H1 (cell line): ENCODE measurements around the gene IQCN. TPM values are rescaled to one million over a fixed set of nuclear protein-coding genes. Genes with fewer than 3 reads are reported as not detected.

ENCODE experiments used
- CTCF ChIA-PET: fragments of 300-600 bp; sonication (Branson Sonifier 250); formaldehyde crosslinking; loops from one replicate; lab custom pipeline; 2021; ENCODE audit not compliant: partially characterized antibody; lab: Charles Lee
- POLR2A ChIA-PET: fragments of 300-600 bp; sonication (Branson Sonifier 250); formaldehyde crosslinking; loops from one replicate; lab custom pipeline; 2021; ENCODE audit warnings: inconsistent platforms; ENCODE audit not compliant: partially characterized antibody; lab: Charles Lee
- DNase-seq, 2 experiments: peaks; one replicate each; pipeline versions ENCODE4 v3.0.0 to v3.0.0-alpha.2; 2010 to 2022; ENCODE audit warnings: low spot score in 2 of 2, low read depth in 1 of 2, mixed read lengths in 1 of 2
- FAIRE-seq: peaks from 2 replicates; lab custom pipeline; 2011; peaks lifted over from hg19 to GRCh38; lab: Jason Lieb, UNC
- H2AFZ ChIP-seq: 2 replicates; pipeline ENCODE4 v1.8.1; 2012; ENCODE audit warnings: low read length, inconsistent platforms
- H2AK5ac ChIP-seq: 2 replicates; pipeline ENCODE4 v1.6.1; 2013; ENCODE audit warnings: low read depth, low read length
- H2BK120ac ChIP-seq: replicated peaks from 2 replicates; pipeline ENCODE3; 2013; ENCODE audit warnings: low read depth, low read length, inconsistent platforms
- H2BK12ac ChIP-seq: 2 replicates; pipeline ENCODE4 v1.6.1; 2013; ENCODE audit warnings: low read depth, low read length
- H2BK15ac ChIP-seq: 2 replicates; pipeline ENCODE4 v1.6.1; 2013; ENCODE audit warnings: low read length
- H2BK20ac ChIP-seq: 2 replicates; pipeline ENCODE4 v1.6.1; 2013; ENCODE audit warnings: low read length
- H2BK5ac ChIP-seq: 2 replicates; pipeline ENCODE4 v1.6.1; 2013; ENCODE audit warnings: low read depth, low read length
- H3K14ac ChIP-seq: 2 replicates; pipeline ENCODE4 v1.6.1; 2013; ENCODE audit warnings: inconsistent platforms; ENCODE audit not compliant: insufficient read length
- H3K18ac ChIP-seq: 2 replicates; pipeline ENCODE4 v1.6.1; 2013; ENCODE audit warnings: low read length; ENCODE audit errors: extremely low read depth
- H3K23ac ChIP-seq: 2 replicates; pipeline ENCODE4 v1.6.1; 2013; ENCODE audit warnings: inconsistent platforms; ENCODE audit not compliant: insufficient read length
- H3K23me2 ChIP-seq: 2 replicates; pipeline ENCODE4 v1.6.1; 2013; ENCODE audit warnings: low read depth, low read length
- H3K27ac ChIP-seq: 2 replicates; pipeline ENCODE4 v1.6.1; 2011; ENCODE audit warnings: low read depth, low read length, inconsistent platforms
- H3K27me3 ChIP-seq, 4 experiments: replicated peaks in 1 of 4; 1 replicate in 1 of 4; 2 replicates in 3 of 4; pipeline versions ENCODE4 v1.6.1 to v1.8.1; 2011 to 2013; ENCODE audit warnings: low read length in 3 of 4, mild to moderate bottlenecking in 3 of 4, inconsistent platforms in 2 of 4, mixed read lengths in 2 of 4, moderate library complexity in 1 of 4; ENCODE audit not compliant: control insufficient read depth in 3 of 4, insufficient read depth in 3 of 4; ENCODE audit errors: extremely low read depth in 1 of 4
- H3K36me3 ChIP-seq, 4 experiments: 2 replicates each; pipeline versions ENCODE4 v1.6.1 to v1.8.1; 2011 to 2013; ENCODE audit warnings: mild to moderate bottlenecking in 4 of 4, low read length in 3 of 4, moderate library complexity in 2 of 4, control low read depth in 1 of 4, inconsistent platforms in 1 of 4; ENCODE audit not compliant: insufficient read depth in 4 of 4, control insufficient read depth in 2 of 4
- H3K4ac ChIP-seq: replicated peaks from 2 replicates; pipeline ENCODE3; 2013; ENCODE audit warnings: low read length, low read depth, mixed read lengths, inconsistent platforms; ENCODE audit not compliant: insufficient read length
- H3K4me1 ChIP-seq, 4 experiments: replicated peaks in 1 of 4; 1 replicate in 1 of 4; 2 replicates in 3 of 4; pipeline versions ENCODE4 v1.6.1 to v1.8.1; 2011 to 2013; ENCODE audit warnings: low read length in 3 of 4, inconsistent platforms in 2 of 4, mixed read lengths in 1 of 4; ENCODE audit not compliant: insufficient read depth in 4 of 4, control insufficient read depth in 3 of 4
- H3K4me2 ChIP-seq, 2 experiments: 2 replicates each; pipeline versions ENCODE4 v1.6.1 to v1.8.1; 2011 to 2013; ENCODE audit warnings: low read depth in 2 of 2, low read length in 2 of 2, control low read depth in 1 of 2, inconsistent platforms in 1 of 2, mild to moderate bottlenecking in 1 of 2; ENCODE audit not compliant: insufficient read depth in 1 of 2
- H3K4me3 ChIP-seq, 4 experiments: fragments of 200-600, 300-600 bp in 1 of 4; sonication (generic), shearing (Covaris generic), sonication (Bioruptor Twin) in 1 of 4; 2 replicates each; pipeline versions ENCODE4 v1.5.1 to v1.8.1; 2011 to 2016; ENCODE audit warnings: low read length in 4 of 4, low read depth in 3 of 4, control low read depth in 2 of 4, inconsistent platforms in 2 of 4, mild to moderate bottlenecking in 2 of 4, mixed read lengths in 1 of 4, moderate library complexity in 1 of 4; ENCODE audit not compliant: insufficient read depth in 2 of 4; ENCODE audit errors: extremely low read depth in 1 of 4
- H3K56ac ChIP-seq: replicated peaks from 2 replicates; pipeline ENCODE3; 2013; ENCODE audit warnings: low read depth, mild to moderate bottlenecking, mixed read lengths, low read length, inconsistent platforms; ENCODE audit not compliant: insufficient read length
- H3K79me1 ChIP-seq: 2 replicates; pipeline ENCODE4 v1.6.1; 2013; ENCODE audit warnings: low read depth, low read length, control low read depth
- H3K79me2 ChIP-seq, 2 experiments: 2 replicates each; pipeline versions ENCODE4 v1.6.1 to v1.8.1; 2012 to 2013; ENCODE audit warnings: low read length in 2 of 2, mild to moderate bottlenecking in 2 of 2, inconsistent platforms in 1 of 2; ENCODE audit not compliant: insufficient read depth in 2 of 2, control insufficient read depth in 1 of 2
- H3K9ac ChIP-seq, 4 experiments: replicated peaks in 1 of 4; 1 replicate in 1 of 4; 2 replicates in 3 of 4; pipeline versions ENCODE4 v1.6.1 to v1.8.1; 2011 to 2013; ENCODE audit warnings: low read depth in 3 of 4, low read length in 3 of 4, control low read depth in 2 of 4, mild to moderate bottlenecking in 2 of 4, moderate library complexity in 2 of 4, inconsistent platforms in 1 of 4; ENCODE audit errors: extremely low read depth in 1 of 4
- H3K9me3 ChIP-seq, 2 experiments: 2 replicates each; pipeline versions ENCODE4 v1.6.1 to v1.8.1; 2012 to 2013; ENCODE audit warnings: mild to moderate bottlenecking in 2 of 2, moderate library complexity in 2 of 2, control low read depth in 1 of 2, inconsistent platforms in 1 of 2, low read depth in 1 of 2, low read length in 1 of 2, mixed read lengths in 1 of 2; ENCODE audit not compliant: insufficient read depth in 2 of 2
- H4K20me1 ChIP-seq, 2 experiments: replicated peaks in 1 of 2; 2 replicates each; pipeline versions ENCODE3 to v1.8.1; 2011 to 2013; ENCODE audit warnings: inconsistent platforms in 2 of 2, low read length in 2 of 2, mild to moderate bottlenecking in 1 of 2; ENCODE audit not compliant: insufficient read depth in 2 of 2, control insufficient read depth in 1 of 2
- H4K5ac ChIP-seq: 2 replicates; pipeline ENCODE4 v1.6.1; 2013; ENCODE audit warnings: low read length, low read depth, mixed read lengths, inconsistent platforms; ENCODE audit not compliant: insufficient read length
- H4K8ac ChIP-seq: 2 replicates; pipeline ENCODE4 v1.8.0; 2013; ENCODE audit warnings: mild to moderate bottlenecking, moderate library complexity, low read length, inconsistent platforms; ENCODE audit not compliant: insufficient read depth; ENCODE audit errors: extremely low read depth
- H4K91ac ChIP-seq: replicated peaks from 2 replicates; pipeline ENCODE3; 2013; ENCODE audit warnings: low read length, mixed read lengths, inconsistent platforms; ENCODE audit not compliant: insufficient read length
- CBX5 ChIP-seq: fragments of 300-800, 300-1000 bp; sonication (generic); IDR thresholded peaks from 2 replicates; pipeline ENCODE4 v1.7.1; 2016; ENCODE audit warnings: antibody characterized with exemption, low read length, low read depth
- CHD1 ChIP-seq: IDR thresholded peaks from 2 replicates; pipeline ENCODE4 v1.6.1; 2012; ENCODE audit warnings: low read depth, low read length, improper control_type of control experiment
- CREB1 ChIP-seq: IDR thresholded peaks from 2 replicates; pipeline ENCODE4 v1.6.1; 2012; ENCODE audit warnings: inconsistent platforms
- SIX5 ChIP-seq: IDR thresholded peaks from 2 replicates; pipeline ENCODE4 v1.6.1; 2011; ENCODE audit warnings: mild to moderate bottlenecking, low read depth, low read length
- SUZ12 ChIP-seq: fragments of 200-600 bp; sonication (generic); IDR thresholded peaks from 2 replicates; pipeline ENCODE4 v1.6.1; 2012; ENCODE audit warnings: mild to moderate bottlenecking, inconsistent platforms, low read length, moderate library complexity, mixed read lengths
- TAF1 ChIP-seq: IDR thresholded peaks from 2 replicates; pipeline ENCODE4 v1.6.1; 2011; ENCODE audit warnings: mild to moderate bottlenecking, low read depth, low read length
- TAF7 ChIP-seq: optimal IDR thresholded peaks from 2 replicates; pipeline ENCODE3; 2011; ENCODE audit warnings: low read depth, mild to moderate bottlenecking, inconsistent platforms, low read length, moderate library complexity, borderline replicate concordance
- ZNF274 ChIP-seq: IDR thresholded peaks from 2 replicates; pipeline ENCODE4 v1.7.0; 2012; ENCODE audit warnings: low read length, borderline replicate concordance; ENCODE audit errors: extremely low read depth
- WGBS, 2 experiments: shearing (Covaris generic) in 1 of 2; methylation state at CpG; one replicate each; pipeline versions ENCODE4 v1.1.6 to v1.1.7; 2013 to 2015; ENCODE audit warnings: low lambda C conversion rate in 2 of 2, mixed read lengths in 2 of 2, inconsistent platforms in 1 of 2, low coverage in 1 of 2, missing lambda C conversion rate in 1 of 2; ENCODE audit not compliant: insufficient replicate concordance in 2 of 2, insufficient coverage in 1 of 2, insufficient read length in 1 of 2; ENCODE audit errors: extremely low coverage in 1 of 2, missing lambda C conversion rate in 1 of 2; 5-methylcytosine and 5-hydroxymethylcytosine counted together
- polyA plus RNA-seq, 7 experiments: library from polyadenylated mRNA; depleted of rRNA in 3 of 7; stranded (reverse) in 5 of 7; unstranded in 2 of 7; fragments of >200 nt in 5 of 7; fragments of 200-250 nt in 2 of 7; gene quantifications; 1 replicate in 5 of 7; 2 replicates in 1 of 7; 4 replicates in 1 of 7; pipeline versions ENCODE4 v1.2.1 to v1.2.3, GENCODE V29; 2011 to 2013; ENCODE audit warnings: missing spikeins in 2 of 7, mixed read lengths in 2 of 7
- total RNA-seq: library from RNA; stranded (reverse); fragmentation: NEBNext Ultra II Directional; extraction: Animal tissue kit (Norgen Biotek cat#: 25700); gene quantifications from 2 replicates; pipeline ENCODE4 v1.2.1, GENCODE V29; 2021

The IQCN gene
- total and polyA plus RNA-seq, 2 of the 8 experiments (the other 6 are each of a cell fraction or from before 2014, with no cell fraction given): 0.36 to 1.0 TPM

- DNase-seq (no peak), FAIRE-seq (no peak)
- POLR2A ChIA-PET: interaction anchor here (0.7 to 6.5 kb wide), 7 partner anchors 11 to 73 kb away, joined by 3 to 59 read pairs (median 3); partner anchors contain the start of genes JUND and RAB3A
- no peak overlapping the region for H3K27ac ChIP-seq
- peak overlapping the region; percentile 48; the same call in 1 of the 2 replicates for H3K18ac ChIP-seq
- H3K79me2 ChIP-seq: no peaks in the 10 kb centered on the region
- H2AFZ ChIP-seq: peak overlapping the region; percentile 10; the same call in 1 of the 2 replicates
- peak overlapping the region; percentile 72 for H2BK20ac ChIP-seq
- H2BK15ac ChIP-seq: no peak overlapping the region
- WGBS, 2 experiments: 83% methylated on average over 27 of the region's 28 CpGs; no CpG with 5 or more reads in 1 of the 2 experiments
- H3K79me1 ChIP-seq: no peaks in the 10 kb centered on the region
- no peak overlapping the region for H3K56ac ChIP-seq
- no peaks in the 10 kb centered on the region for H4K20me1 ChIP-seq
- no peak overlapping the region for H4K5ac ChIP-seq
- peaks cover 0 to 13% (median 8%) of the 10 kb centered on the region in 4 experiments; a peak in 6 of 7 replicates for H3K4me1 ChIP-seq
- H3K23me2 ChIP-seq: peaks cover 9% of the 10 kb centered on the region
- no peak overlapping the region for H3K4ac ChIP-seq
- H2BK12ac ChIP-seq: peak overlapping the region; percentile 80; the same call in 1 of the 2 replicates
- no peak overlapping the region for H3K9ac ChIP-seq
- H4K8ac ChIP-seq: peak overlapping the region; percentile 20
- no peak overlapping the region for H3K14ac ChIP-seq
- no peaks in the 10 kb centered on the region for H3K36me3 ChIP-seq
- peak overlapping the region; percentile 61 for H3K4me2 ChIP-seq
- H3K4me3 ChIP-seq: peak overlapping the region in 1 of 4 experiments; percentile 50; a peak in 2 of 8 replicates
- no peaks in the 10 kb centered on the region for H3K9me3 ChIP-seq
- H2AK5ac ChIP-seq: no peak overlapping the region; the same call in 1 of the 2 replicates
- no peak overlapping the region for H2BK5ac ChIP-seq
- peaks cover 1 to 3% (median 3%) of the 10 kb centered on the region in 4 experiments; a peak in 6 of 7 replicates for H3K27me3 ChIP-seq
- CTCF ChIA-PET: interaction anchor here (0.6 to 8.3 kb wide), 15 partner anchors 11 to 516 kb away, joined by 3 to 87 read pairs (median 5); partner anchors contain the start of gene RAB3A
- peak overlapping the region; percentile 81 for H4K91ac ChIP-seq
- H3K23ac ChIP-seq: no peak overlapping the region
- H2BK120ac ChIP-seq: no peak overlapping the region
- TF ChIP-seq CBX5: no peak
- no peak for TF ChIP-seq TAF1
- no peak for TF ChIP-seq CHD1
- TF ChIP-seq TAF7: no peak
- no peak for TF ChIP-seq CREB1
- TF ChIP-seq SIX5: no peak
- TF ChIP-seq SUZ12: no peak
- TF ChIP-seq ZNF274: no peak
These were observed 54.2 kb downstream of the IQCN start for GRCh38 chr19:18219911-18220631.
